Measurements from ENCODE around the gene PPM1B.
A peak's percentile ranks its signal among the peaks of the same experiment; 100 is the strongest.
"Not testable (repeated sequence)": the region's sequence is repeated elsewhere in the genome, so short reads cannot be mapped to it uniquely, and the experiment has no call there.

PPM1B gene

GRCh38 chr2:44164617-44165016, 4.1 kb upstream of the PPM1B start:
- DNase-seq = no peak

- no peak for DNase-seq
Measured at GRCh38 chr2:44166096-44166495, 2.6 kb upstream of the PPM1B start.

- DNase-seq = no peak
Measured at GRCh38 chr2:44167311-44167907, 1.3 kb upstream of the PPM1B start.

- DNase-seq = peak; percentile 100
Measured at GRCh38 chr2:44167908-44168680, 581 bp upstream of the PPM1B start.

GRCh38 chr2:44169155-44169898, 652 bp downstream of the PPM1B start:
- DNase-seq = peak; percentile 58 to 62

GRCh38 chr2:44170311-44170717, 1.6 kb downstream of the PPM1B start:
- peak; percentile 57 to 59 for DNase-seq

- no peak for DNase-seq
Measured at GRCh38 chr2:44171018-44171417, 2.3 kb downstream of the PPM1B start.

GRCh38 chr2:44171442-44171841, 2.8 kb downstream of the PPM1B start:
- DNase-seq = not testable (repeated sequence)

- no peak for DNase-seq
Measured at GRCh38 chr2:44172576-44172975, 3.9 kb downstream of the PPM1B start.

GRCh38 chr2:44178950-44179349, 10.3 kb downstream of the PPM1B start:
- DNase-seq = no peak

GRCh38 chr2:44181648-44182047, 13.0 kb downstream of the PPM1B start:
- no peak for DNase-seq

GRCh38 chr2:44184106-44184505, 15.4 kb downstream of the PPM1B start:
- no peak for DNase-seq

- peak; percentile 71 to 80 for DNase-seq
Measured at GRCh38 chr2:44186810-44187209, 18.1 kb downstream of the PPM1B start.

GRCh38 chr2:44187251-44187650, 18.6 kb downstream of the PPM1B start:
- no peak for DNase-seq

GRCh38 chr2:44188696-44189095, 20.0 kb downstream of the PPM1B start:
- DNase-seq = no peak

GRCh38 chr2:44189104-44189503, 20.4 kb downstream of the PPM1B start:
- DNase-seq = no peak

- DNase-seq = no peak
Measured at GRCh38 chr2:44190526-44190925, 21.9 kb downstream of the PPM1B start.

- peak in 1 of 2 donors; percentile 19 for DNase-seq
Measured at GRCh38 chr2:44191739-44192138, 23.1 kb downstream of the PPM1B start.

GRCh38 chr2:44192646-44193045, 24.0 kb downstream of the PPM1B start:
- DNase-seq = no peak

- no peak for DNase-seq
Measured at GRCh38 chr2:44195714-44196113, 27.0 kb downstream of the PPM1B start.

- DNase-seq = no peak
Measured at GRCh38 chr2:44197816-44198215, 29.1 kb downstream of the PPM1B start.

GRCh38 chr2:44200011-44200410, 31.3 kb downstream of the PPM1B start:
- no peak for DNase-seq

GRCh38 chr2:44200759-44201158, 32.1 kb downstream of the PPM1B start:
- DNase-seq = no peak

GRCh38 chr2:44201648-44202165, 33.0 kb downstream of the PPM1B start:
- DNase-seq = no peak
